ENCODE results near the gene ZFYVE16.

DNA sequence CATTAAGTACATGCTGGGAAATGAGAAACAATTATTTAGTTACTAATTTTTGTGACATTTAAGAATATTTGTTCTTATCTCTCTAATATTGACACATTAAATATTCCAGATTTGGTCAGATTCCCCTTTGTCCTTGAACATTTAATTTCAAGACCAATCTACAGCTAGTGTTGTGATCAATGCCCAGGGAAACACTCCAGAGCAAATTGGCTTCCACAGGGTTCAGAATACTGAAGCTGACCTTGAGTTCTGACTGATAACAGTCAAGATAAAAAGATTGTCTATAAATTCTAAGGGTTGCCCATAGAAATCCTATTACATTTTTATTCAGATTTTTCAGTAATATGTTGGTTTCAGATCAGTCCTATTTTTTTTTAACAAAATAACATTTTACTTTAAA, 31.3 kb downstream of the ZFYVE16 start:
- TF ChIP-seq, protein P1, sequence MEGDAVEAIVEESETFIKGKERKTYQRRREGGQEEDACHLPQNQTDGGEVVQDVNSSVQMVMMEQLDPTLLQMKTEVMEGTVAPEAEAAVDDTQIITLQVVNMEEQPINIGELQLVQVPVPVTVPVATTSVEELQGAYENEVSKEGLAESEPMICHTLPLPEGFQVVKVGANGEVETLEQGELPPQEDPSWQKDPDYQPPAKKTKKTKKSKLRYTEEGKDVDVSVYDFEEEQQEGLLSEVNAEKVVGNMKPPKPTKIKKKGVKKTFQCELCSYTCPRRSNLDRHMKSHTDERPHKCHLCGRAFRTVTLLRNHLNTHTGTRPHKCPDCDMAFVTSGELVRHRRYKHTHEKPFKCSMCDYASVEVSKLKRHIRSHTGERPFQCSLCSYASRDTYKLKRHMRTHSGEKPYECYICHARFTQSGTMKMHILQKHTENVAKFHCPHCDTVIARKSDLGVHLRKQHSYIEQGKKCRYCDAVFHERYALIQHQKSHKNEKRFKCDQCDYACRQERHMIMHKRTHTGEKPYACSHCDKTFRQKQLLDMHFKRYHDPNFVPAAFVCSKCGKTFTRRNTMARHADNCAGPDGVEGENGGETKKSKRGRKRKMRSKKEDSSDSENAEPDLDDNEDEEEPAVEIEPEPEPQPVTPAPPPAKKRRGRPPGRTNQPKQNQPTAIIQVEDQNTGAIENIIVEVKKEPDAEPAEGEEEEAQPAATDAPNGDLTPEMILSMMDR (IDR thresholded peaks at IDR 0.05) = no peak
- TF ChIP-seq POLR2A (IDR thresholded peaks at IDR 0.05) = no peak

All from Peyer's patch (tissue), 4 donors.